Loucy (cell line): ENCODE data around the gene MAP1S.
A peak's percentile ranks its signal among the peaks of the same experiment; 100 is the strongest.

ENCODE experiments used
- H2AFZ ChIP-seq: fragments of 200-600 bp; sonication (generic); 2 replicates; pipeline ENCODE4 v1.6.0; 2016; ENCODE audit warnings: antibody characterized with exemption, mild to moderate bottlenecking, low read length, moderate library complexity
- H3F3A ChIP-seq: fragments of 200-600 bp; 2 replicates; pipeline ENCODE4 v1.6.0; 2016; ENCODE audit warnings: antibody characterized with exemption, low read depth, mild to moderate bottlenecking
- H3K27me3 ChIP-seq: fragments of 200-600 bp; sonication (generic); 2 replicates; pipeline ENCODE4 v1.6.1; 2014; ENCODE audit warnings: low read length, mild to moderate bottlenecking; ENCODE audit not compliant: insufficient read depth, poor library complexity, severe bottlenecking
- H3K36me3 ChIP-seq: fragments of 200-600 bp; sonication (generic); 2 replicates; pipeline ENCODE4 v1.6.1; 2016; ENCODE audit warnings: low read length; ENCODE audit not compliant: insufficient read depth
- H3K4me1 ChIP-seq: fragments of 200-600 bp; sonication (generic); 2 replicates; pipeline ENCODE4 v1.5.1; 2014; ENCODE audit warnings: low read length, mild to moderate bottlenecking; ENCODE audit not compliant: insufficient read depth, poor library complexity, severe bottlenecking
- H3K4me2 ChIP-seq: fragments of 200-600 bp; sonication (generic); 2 replicates; pipeline ENCODE4 v1.6.0; 2014; ENCODE audit warnings: antibody characterized with exemption, low read length, low read depth, mild to moderate bottlenecking; ENCODE audit not compliant: poor library complexity, severe bottlenecking
- H3K4me3 ChIP-seq: fragments of 200-600 bp; sonication (generic); 2 replicates; pipeline ENCODE4 v1.5.1; 2014; ENCODE audit warnings: low read length, mild to moderate bottlenecking, mixed read lengths; ENCODE audit not compliant: poor library complexity, severe bottlenecking
- H3K79me2 ChIP-seq: fragments of 200-600 bp; sonication (generic); 2 replicates; pipeline ENCODE4 v1.6.1; 2014; ENCODE audit warnings: low read length; ENCODE audit not compliant: insufficient read depth
- H3K9ac ChIP-seq: fragments of 200-600 bp; sonication (generic); 2 replicates; pipeline ENCODE4 v1.6.0; 2014; ENCODE audit warnings: mild to moderate bottlenecking, low read depth, low read length, moderate library complexity; ENCODE audit not compliant: poor library complexity, severe bottlenecking
- H3K9me2 ChIP-seq: fragments of 200-600 bp; sonication (generic); replicated peaks from 2 replicates; pipeline ENCODE4 v1.6.1; 2016; ENCODE audit warnings: low read depth, low read length, mixed read lengths
- H3K9me3 ChIP-seq: fragments of 200-600 bp; sonication (generic); 2 replicates; pipeline ENCODE4 v1.6.1; 2014; ENCODE audit warnings: mild to moderate bottlenecking, antibody characterized with exemption, low read length, low read depth; ENCODE audit not compliant: insufficient read depth
- H4K20me1 ChIP-seq: fragments of 200-600 bp; sonication (generic); 2 replicates; pipeline ENCODE4 v1.6.0; 2014; ENCODE audit warnings: antibody characterized with exemption, low read length, mild to moderate bottlenecking; ENCODE audit not compliant: insufficient read depth, poor library complexity, severe bottlenecking
- EZH2phosphoT487 ChIP-seq: fragments of 200-600 bp; IDR thresholded peaks from 2 replicates; pipeline ENCODE4 v1.6.1; 2018; ENCODE audit warnings: antibody characterized with exemption, mild to moderate bottlenecking, moderate library complexity, borderline replicate concordance
- TF ChIP-seq, protein P1 (sequence below): fragments of 200-600 bp; sonication (generic); conservative IDR thresholded peaks from 2 replicates; pipeline ENCODE4 v1.5.1; 2014; ENCODE audit warnings: mild to moderate bottlenecking, antibody characterized with exemption, low read length

The MAP1S gene

GRCh38 chr19:17753976-17754375 lies 34.7 kb downstream of the MAP1S start:
- Histone ChIP-seq H3K4me3 (no peak overlapping the region), H3K79me2 (peaks cover 46% of the 10 kb centered on the region), H3K4me2 (no peak overlapping the region), H3K27me3 (no peaks in the 10 kb centered on the region), H3K4me1 (peaks cover 39% of the 10 kb centered on the region), H3K9me2 (no peaks in the 10 kb centered on the region), H3K9ac (no peak overlapping the region), H3F3A (no peaks in the 10 kb centered on the region), H2AFZ (no peak overlapping the region), H3K9me3 (no peaks in the 10 kb centered on the region), H4K20me1 (no peaks in the 10 kb centered on the region), H3K36me3 (peaks cover 9% of the 10 kb centered on the region; the same call in 1 of the 2 replicates)
- no peak for TF ChIP-seq EZH2phosphoT487
- TF ChIP-seq, protein P1, sequence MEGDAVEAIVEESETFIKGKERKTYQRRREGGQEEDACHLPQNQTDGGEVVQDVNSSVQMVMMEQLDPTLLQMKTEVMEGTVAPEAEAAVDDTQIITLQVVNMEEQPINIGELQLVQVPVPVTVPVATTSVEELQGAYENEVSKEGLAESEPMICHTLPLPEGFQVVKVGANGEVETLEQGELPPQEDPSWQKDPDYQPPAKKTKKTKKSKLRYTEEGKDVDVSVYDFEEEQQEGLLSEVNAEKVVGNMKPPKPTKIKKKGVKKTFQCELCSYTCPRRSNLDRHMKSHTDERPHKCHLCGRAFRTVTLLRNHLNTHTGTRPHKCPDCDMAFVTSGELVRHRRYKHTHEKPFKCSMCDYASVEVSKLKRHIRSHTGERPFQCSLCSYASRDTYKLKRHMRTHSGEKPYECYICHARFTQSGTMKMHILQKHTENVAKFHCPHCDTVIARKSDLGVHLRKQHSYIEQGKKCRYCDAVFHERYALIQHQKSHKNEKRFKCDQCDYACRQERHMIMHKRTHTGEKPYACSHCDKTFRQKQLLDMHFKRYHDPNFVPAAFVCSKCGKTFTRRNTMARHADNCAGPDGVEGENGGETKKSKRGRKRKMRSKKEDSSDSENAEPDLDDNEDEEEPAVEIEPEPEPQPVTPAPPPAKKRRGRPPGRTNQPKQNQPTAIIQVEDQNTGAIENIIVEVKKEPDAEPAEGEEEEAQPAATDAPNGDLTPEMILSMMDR, result no peak

DNA sequence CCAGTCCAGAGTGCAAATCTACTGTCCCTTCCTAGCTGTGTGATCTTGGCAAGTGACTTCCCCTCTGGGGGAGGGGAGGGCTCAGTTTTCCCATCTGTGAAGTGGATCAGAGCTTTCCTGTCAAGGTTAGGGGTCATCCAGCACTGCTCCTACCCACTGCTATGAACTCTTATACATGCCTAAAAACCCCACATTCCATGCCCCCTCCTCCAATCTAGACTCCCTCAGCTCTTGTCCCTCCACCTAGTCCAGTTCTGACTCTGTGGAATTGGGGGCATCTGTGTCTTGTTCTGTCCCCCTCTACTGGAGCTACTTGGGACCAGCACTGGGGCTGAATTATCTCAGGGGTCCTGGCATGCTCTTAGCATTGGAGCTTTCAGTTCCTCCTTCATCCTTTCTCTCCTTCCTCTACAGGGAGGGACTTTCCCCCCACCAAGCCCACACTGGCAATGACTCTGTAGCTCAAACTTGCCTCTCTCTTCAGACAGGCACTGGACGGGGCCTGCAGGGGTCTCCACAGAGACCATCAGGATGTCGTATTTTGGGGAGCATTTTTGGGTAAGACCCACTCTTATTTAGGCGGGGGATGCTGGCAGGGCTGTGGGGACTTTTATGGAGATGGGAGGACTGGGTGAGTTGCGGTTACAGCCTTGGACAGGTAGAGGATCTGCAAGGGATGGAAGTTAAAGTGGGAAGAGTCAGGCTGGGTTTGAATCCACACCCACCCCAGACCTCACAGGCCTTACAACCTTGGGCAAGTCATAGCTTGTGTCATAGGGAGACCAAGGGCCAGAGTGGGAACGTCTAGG lies 35.6 kb downstream of the MAP1S start:
- no peak overlapping the region for H2AFZ ChIP-seq
- H3K79me2 ChIP-seq, result peaks cover 37% of the 10 kb centered on the region
- no peak overlapping the region for H3K4me2 ChIP-seq
- no peak overlapping the region for H3K4me3 ChIP-seq
- H3K9me2 ChIP-seq, result no peaks in the 10 kb centered on the region
- H3K9ac ChIP-seq, result no peak overlapping the region
- peaks cover 9% of the 10 kb centered on the region; the same call in 1 of the 2 replicates for H3K36me3 ChIP-seq
- H3K9me3 ChIP-seq, result no peaks in the 10 kb centered on the region
- no peaks in the 10 kb centered on the region for H3K27me3 ChIP-seq
- H3K4me1 ChIP-seq, result peaks cover 30% of the 10 kb centered on the region
- TF ChIP-seq, protein P1, result peak; percentile 28; the same call in 1 of the 2 replicates
- no peak for TF ChIP-seq EZH2phosphoT487
- H4K20me1 ChIP-seq, result no peaks in the 10 kb centered on the region
- H3F3A ChIP-seq, result no peaks in the 10 kb centered on the region

- Histone ChIP-seq H3K4me2 (no peak overlapping the region), H2AFZ (no peak overlapping the region), H3K27me3 (no peaks in the 10 kb centered on the region), H3K79me2 (peaks cover 32% of the 10 kb centered on the region), H3K4me1 (peaks cover 26% of the 10 kb centered on the region), H3K9ac (no peak overlapping the region), H3K9me3 (no peaks in the 10 kb centered on the region), H3F3A (no peaks in the 10 kb centered on the region), H3K4me3 (no peak overlapping the region), H3K36me3 (peaks cover 11% of the 10 kb centered on the region; the same call in 1 of the 2 replicates), H4K20me1 (no peaks in the 10 kb centered on the region), H3K9me2 (no peaks in the 10 kb centered on the region)
- TF ChIP-seq, protein P1, result no peak
- no peak for TF ChIP-seq EZH2phosphoT487
Measured at GRCh38 chr19:17755443-17755890, 36.2 kb downstream of the MAP1S start.
